Calu3 (cell line): Measurements from ENCODE around the gene B9D1. TPM values are rescaled to one million over a fixed set of nuclear protein-coding genes. Genes with fewer than 3 reads are reported as not detected.

ENCODE experiments used
- BruUV-seq: library from RNA; stranded (reverse); fragments of 400-500 nt; replicated peaks from 2 replicates; lab custom pipeline; 2021; lab: Mats Ljungman, UMichigan
- CTCF ChIA-PET: fragments of 300-600 bp; sonication (Branson Sonifier 250); formaldehyde crosslinking; loops from one replicate; lab custom pipeline; 2022; ENCODE audit warnings: antibody characterized with exemption; lab: Charles Lee
- DNase-seq: peaks from one replicate; pipeline ENCODE4 v3.0.0; 2022
- H3K27ac Mint-ChIP-seq: one replicate; pipeline ENCODE4 v1.8.0; 2022; ENCODE audit warnings: mixed read lengths; ENCODE audit not compliant: unreplicated experiment
- H3K27me3 Mint-ChIP-seq: one replicate; pipeline ENCODE4 v1.8.0; 2022; ENCODE audit warnings: mixed read lengths; ENCODE audit not compliant: unreplicated experiment
- H3K36me3 Mint-ChIP-seq: one replicate; pipeline ENCODE4 v1.8.0; 2022; ENCODE audit warnings: mild to moderate bottlenecking, moderate library complexity, mixed read lengths; ENCODE audit not compliant: insufficient read depth, unreplicated experiment
- H3K4me1 Mint-ChIP-seq: one replicate; pipeline ENCODE4 v1.8.0; 2022; ENCODE audit warnings: mild to moderate bottlenecking, low read depth, mixed read lengths; ENCODE audit not compliant: unreplicated experiment
- H3K4me3 Mint-ChIP-seq: one replicate; pipeline ENCODE4 v1.8.0; 2022; ENCODE audit warnings: mild to moderate bottlenecking, low read depth, moderate library complexity, mixed read lengths; ENCODE audit not compliant: unreplicated experiment
- H3K9me3 Mint-ChIP-seq: one replicate; pipeline ENCODE4 v1.8.0; 2022; ENCODE audit warnings: low read depth, mixed read lengths; ENCODE audit not compliant: unreplicated experiment
- CTCF ChIP-seq: fragments of 200-600 bp; IDR thresholded peaks from one replicate; pipeline ENCODE4 v1.8.0; 2022; ENCODE audit warnings: antibody characterized with exemption; ENCODE audit not compliant: unreplicated experiment
- intact Hi-C: fragments of 100-400 bp; cut with micrococcal nuclease; formaldehyde crosslinking; loops from one replicate; pipeline ENCODE4 v1.10.0; 2022; ENCODE audit not compliant: unreplicated experiment
- total RNA-seq: library from RNA; stranded (reverse); gene quantifications from 2 replicates; pipeline ENCODE4 v1.2.3, GENCODE V29; 2022

B9D1 gene
- total RNA-seq, 1 experiment from 2014 or later = 14.1 TPM

GRCh38 chr17:19303367-19303776 lies 59.2 kb downstream of the B9D1 start:
- no TSS peak for BruUV-seq

GRCh38 chr17:19302791-19303331 lies 59.7 kb downstream of the B9D1 start:
- no peak for TF ChIP-seq CTCF
- DNase-seq = no peak
- Mint-ChIP-seq H3K4me1 (no peaks in the 10 kb centered on the region), H3K27me3 (no peaks in the 10 kb centered on the region), H3K9me3 (no peaks in the 10 kb centered on the region), H3K4me3 (no peak overlapping the region), H3K27ac (no peak overlapping the region), H3K36me3 (peaks cover 5% of the 10 kb centered on the region)
- no TSS peak for BruUV-seq
- CTCF ChIA-PET = no interaction called here
- intact Hi-C loops = no loop called here

More at GRCh38 chr17:19303367-19303776, 59.2 kb downstream of the B9D1 start:
- H3K27me3 Mint-ChIP-seq = no peaks in the 10 kb centered on the region
- no peak for TF ChIP-seq CTCF
- DNase-seq = no peak
- intact Hi-C loops = no loop called here
- no peak overlapping the region for H3K27ac Mint-ChIP-seq
- H3K4me1 Mint-ChIP-seq = no peaks in the 10 kb centered on the region
- no peak overlapping the region for H3K4me3 Mint-ChIP-seq
- CTCF ChIA-PET = no interaction called here
- H3K9me3 Mint-ChIP-seq = no peaks in the 10 kb centered on the region
- H3K36me3 Mint-ChIP-seq = peaks cover 5% of the 10 kb centered on the region

GRCh38 chr17:19301973-19302372 lies 60.5 kb downstream of the B9D1 start:
- intact Hi-C loops = no loop called here
- Mint-ChIP-seq H3K4me3 (no peak overlapping the region), H3K4me1 (no peaks in the 10 kb centered on the region), H3K36me3 (peaks cover 5% of the 10 kb centered on the region), H3K27me3 (no peaks in the 10 kb centered on the region), H3K27ac (no peak overlapping the region), H3K9me3 (no peaks in the 10 kb centered on the region)
- BruUV-seq = no TSS peak
- TF ChIP-seq CTCF = no peak
- CTCF ChIA-PET = interaction anchor here (0.6 kb wide), 1 partner anchor 36 kb away, joined by 4 read pairs; no protein-coding TSS in a partner anchor
- DNase-seq = no peak

GRCh38 chr17:19301274-19301951 lies 61.1 kb downstream of the B9D1 start:
- Mint-ChIP-seq H3K27ac (no peak overlapping the region), H3K4me3 (no peak overlapping the region), H3K27me3 (no peaks in the 10 kb centered on the region), H3K4me1 (no peaks in the 10 kb centered on the region), H3K36me3 (peaks cover 5% of the 10 kb centered on the region), H3K9me3 (no peaks in the 10 kb centered on the region)
- CTCF ChIA-PET = interaction anchor here (0.6 kb wide), 1 partner anchor 37 kb away, joined by 4 read pairs; no protein-coding TSS in a partner anchor
- DNase-seq = no peak
- intact Hi-C loops = no loop called here
- no peak for TF ChIP-seq CTCF
- BruUV-seq = no TSS peak
